RPMI7951 (cell line): Measurements from ENCODE around the gene PDGFB. TPM values are rescaled to one million over a fixed set of nuclear protein-coding genes. Genes with fewer than 3 reads are reported as not detected.

Source experiments
- DNase-seq: peaks from one replicate; pipeline ENCODE4 v3.0.0-alpha.2; 2012; ENCODE audit warnings: low read depth
- total RNA-seq: library from RNA; depleted of rRNA; stranded (reverse); fragments of >200 nt; shearing (Covaris generic); gene quantifications from 2 replicates; pipeline ENCODE4 v1.2.3, GENCODE V29; 2014

The PDGFB gene
- total RNA-seq, 1 experiment from 2014 or later = 1.7 TPM

DNA sequence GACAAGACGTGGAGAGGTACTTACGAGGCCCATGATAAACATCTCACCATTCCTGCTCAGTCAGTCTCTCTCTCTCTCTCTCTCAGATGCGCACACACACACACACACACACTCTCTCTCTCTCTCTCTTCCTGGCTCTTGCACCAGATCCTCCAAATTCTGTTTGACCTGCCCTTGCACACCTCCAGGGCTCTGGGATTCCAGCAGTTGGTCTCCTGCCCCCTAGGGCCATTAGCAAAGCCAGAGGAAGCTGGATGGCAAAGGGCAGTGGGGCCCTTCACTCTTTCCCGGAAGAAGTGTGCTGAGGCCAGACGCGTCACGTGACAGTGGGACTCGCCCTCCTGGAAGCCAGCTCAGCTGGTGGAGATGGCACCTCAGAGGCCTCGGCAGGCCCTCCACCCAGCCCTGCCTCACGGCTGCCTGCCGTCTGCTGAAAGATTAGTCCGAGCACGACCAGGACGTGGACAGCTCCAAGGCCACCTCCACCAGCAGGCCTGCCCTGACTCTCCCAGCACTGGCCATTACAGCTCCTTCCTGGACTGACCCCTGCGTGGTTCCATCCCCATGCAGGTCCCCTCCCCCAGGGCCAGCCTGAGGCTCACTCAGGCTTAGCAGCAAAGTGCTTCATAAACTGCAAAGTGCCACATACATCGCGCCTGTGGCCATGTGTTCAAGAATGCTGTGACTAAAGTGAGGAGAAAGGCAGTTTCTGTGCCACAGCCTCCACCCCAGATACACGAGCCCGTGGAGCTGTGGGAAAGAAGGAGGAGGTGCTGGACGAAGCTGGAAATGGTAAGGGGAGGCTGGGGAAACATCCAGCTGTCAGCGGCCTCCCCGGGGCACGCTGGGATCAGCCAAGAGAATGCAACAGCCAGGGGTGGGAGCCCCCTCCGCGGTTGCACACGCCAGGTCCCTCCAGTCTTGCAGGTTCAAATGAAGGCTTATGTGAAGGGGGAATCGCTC lies 3.7 kb downstream of the PDGFB start:
- DNase-seq = peak; percentile 24

DNA sequence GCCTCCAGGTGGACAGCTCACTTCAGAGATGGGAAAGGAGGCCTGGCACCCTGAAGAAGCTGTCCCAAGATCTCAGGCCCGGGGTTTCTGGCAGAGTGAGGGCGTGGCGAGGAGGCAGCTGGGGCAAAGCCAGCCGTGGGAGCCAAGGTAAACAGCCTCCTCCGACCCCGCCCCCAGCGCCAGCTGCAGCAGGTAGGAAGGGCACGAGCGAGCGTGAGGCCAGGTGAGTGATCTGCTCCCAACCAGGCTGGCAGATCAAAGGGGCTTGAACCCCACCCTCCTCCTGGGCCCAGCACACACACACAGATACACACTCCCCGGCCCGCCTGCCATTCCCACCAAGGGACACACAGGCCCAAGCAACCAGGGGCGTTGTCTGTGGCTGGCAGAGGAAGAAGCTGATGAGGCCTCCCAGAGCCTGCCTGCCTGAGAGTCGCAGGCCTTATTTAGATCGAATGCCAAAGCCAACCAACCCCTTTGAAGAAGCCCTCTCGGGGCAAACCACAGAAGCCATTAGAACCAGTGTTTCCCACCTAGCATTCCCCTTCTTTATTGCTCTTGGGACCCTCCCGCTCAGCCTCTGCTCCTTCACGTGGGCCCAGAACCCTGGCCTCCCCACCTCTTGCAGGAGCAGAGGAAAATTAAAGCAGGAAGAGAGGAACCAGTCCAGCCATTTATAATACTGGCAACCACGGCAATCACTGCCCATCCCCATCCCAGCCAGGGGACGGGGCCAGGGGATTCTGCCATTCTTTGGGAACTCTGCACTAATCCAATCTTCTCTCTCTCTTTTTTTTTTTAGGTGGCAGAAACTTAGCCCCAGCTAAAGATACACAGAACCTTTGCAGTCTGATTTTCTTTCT lies 5.0 kb downstream of the PDGFB start:
- DNase-seq = no peak

DNA sequence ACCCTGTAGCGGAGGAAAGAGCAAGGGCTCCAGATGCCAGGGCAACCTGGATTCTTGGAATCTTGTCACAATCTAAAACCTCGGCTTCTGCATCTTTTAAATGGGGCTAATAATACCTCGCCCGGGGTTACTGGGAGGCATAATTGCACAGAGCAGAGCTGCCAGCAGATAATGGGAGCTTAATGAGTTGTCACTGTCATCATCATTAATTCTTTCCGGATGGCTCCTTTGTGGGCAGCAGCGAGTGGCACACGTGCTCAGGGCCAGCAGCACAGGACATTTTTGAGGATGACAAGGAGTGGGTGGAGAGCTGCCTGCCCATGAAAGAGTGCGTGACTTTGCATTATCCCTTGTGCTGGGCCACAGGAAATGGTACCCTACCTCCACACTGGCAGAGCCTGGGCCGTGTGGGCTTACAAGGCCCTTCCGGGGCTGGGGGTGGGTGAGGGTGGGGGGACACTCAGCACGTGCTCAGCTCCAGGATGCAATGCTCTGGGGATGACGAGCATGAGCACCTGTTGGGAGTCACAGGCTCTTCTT lies 5.7 kb downstream of the PDGFB start:
- no peak for DNase-seq

DNA sequence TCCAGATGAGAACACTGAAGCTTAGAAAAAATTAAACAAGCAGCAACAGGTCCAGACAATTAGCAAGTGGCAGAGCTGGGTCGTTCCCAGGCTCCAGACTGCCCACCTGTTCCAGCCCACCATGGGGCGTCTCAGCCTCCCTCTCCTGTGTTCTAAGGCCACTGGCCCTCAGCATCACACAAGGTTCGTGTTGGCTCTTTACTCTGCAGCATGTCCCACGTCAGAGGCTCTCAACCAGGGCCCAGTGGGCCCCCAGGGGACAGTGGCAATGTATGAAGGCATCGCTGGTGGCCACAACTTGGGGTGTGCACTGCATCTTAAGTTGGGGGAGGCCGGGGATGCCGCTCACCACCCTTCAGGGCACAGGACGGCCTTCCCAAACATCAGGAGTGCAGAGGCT lies 6.2 kb downstream of the PDGFB start:
- DNase-seq = no peak

DNA sequence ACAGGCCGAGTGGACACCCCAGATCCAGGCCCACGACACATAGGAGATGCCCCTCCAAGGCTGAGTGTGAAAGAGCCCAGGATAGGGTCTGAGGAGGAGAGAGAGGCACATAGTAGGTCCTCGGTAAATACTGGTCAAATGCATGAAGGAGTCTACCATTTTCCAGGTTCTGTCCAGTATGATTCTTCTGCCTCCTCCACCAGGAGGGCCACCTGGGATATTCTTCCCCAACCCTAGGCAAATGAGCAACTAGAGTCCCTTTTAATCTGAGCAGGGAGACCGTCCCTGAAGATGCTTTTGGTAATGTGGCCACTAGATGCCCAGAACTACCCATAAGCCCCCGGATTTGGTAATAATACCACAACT lies 6.7 kb downstream of the PDGFB start:
- DNase-seq = no peak

DNA sequence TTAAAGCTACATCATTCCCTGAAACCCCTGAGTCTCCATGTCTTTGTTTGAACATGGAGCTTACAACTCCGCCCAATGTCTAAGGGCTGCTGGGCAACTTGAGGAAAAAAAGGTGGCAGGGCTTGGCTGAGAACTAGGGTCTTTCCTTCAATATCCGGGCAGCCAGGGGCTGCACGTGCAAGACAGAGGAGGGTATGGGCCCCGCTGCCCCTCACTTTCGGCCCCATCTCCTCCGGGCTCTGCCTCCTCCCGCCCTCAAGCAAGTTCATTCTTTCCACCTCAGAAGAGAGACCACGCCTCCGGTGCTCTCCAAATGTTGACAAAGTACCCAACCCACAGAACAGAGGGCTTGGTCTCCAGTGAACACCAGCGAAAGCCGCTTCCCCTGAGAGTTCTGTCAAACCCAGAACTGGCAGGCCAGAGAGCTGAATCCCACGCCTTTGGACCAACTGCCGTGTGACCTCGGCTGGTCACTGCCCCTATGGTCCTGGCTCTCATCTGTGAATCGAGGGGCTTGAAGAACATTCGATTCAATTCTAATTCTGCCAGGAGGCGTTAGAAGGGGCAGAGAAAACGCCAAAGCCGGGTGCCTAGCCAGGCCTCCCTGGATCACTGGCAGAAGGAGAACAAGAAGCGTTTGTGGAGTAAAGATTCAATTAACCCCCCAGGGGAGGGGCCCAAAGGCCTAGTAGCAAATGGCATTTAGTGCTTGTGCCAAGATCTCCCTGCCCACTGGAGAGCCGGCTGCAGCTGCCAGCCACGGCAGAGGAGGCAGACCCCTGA lies 7.3 kb downstream of the PDGFB start:
- DNase-seq = no peak

DNA sequence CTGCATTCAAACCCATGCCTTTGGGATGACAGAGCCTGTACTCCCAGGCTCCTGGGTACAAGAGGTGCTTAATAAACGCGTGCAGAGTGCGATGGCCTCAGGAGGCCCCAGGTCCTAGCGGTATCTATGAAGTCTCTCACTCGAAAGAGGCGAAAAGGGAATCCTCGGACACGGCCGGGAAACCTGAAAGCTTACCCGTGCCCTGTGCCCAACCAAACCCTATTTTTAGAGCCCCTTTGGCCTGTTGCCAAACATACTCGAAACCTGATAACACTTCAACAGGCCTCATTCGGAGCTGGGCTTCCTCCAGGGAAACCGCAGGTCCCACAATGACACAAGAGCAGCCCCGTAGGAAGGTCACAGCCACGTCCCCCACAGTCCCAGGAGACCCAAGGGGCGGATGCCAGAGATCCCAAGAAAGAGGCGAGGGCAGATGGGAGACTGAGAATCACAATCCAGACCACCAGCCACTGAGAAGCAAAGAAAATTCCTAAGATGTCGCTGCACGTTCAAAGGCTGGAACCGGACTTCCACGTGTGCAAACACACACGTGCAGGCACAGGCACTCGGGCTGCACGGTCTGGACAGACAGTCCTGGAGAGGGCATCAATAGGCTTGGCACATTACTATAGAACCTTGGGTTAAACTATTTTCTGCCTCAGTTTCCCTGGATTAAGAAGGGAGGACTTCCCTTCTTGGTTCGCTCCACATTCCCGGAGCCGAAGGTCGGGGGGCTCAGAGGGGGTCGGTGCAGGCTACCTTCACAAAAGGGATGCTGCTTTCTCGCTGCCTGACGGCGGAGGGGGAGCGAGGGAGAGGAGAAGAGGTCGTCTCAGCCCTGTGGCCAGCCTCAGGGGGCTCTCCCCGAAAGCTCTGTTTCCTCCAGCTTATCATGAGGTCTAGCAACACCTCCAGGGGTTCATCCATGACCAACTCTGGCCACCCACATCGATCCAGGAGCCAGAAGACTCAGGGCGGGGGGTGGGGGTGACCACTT lies 8.2 kb downstream of the PDGFB start:
- DNase-seq = peak; percentile 85

DNA sequence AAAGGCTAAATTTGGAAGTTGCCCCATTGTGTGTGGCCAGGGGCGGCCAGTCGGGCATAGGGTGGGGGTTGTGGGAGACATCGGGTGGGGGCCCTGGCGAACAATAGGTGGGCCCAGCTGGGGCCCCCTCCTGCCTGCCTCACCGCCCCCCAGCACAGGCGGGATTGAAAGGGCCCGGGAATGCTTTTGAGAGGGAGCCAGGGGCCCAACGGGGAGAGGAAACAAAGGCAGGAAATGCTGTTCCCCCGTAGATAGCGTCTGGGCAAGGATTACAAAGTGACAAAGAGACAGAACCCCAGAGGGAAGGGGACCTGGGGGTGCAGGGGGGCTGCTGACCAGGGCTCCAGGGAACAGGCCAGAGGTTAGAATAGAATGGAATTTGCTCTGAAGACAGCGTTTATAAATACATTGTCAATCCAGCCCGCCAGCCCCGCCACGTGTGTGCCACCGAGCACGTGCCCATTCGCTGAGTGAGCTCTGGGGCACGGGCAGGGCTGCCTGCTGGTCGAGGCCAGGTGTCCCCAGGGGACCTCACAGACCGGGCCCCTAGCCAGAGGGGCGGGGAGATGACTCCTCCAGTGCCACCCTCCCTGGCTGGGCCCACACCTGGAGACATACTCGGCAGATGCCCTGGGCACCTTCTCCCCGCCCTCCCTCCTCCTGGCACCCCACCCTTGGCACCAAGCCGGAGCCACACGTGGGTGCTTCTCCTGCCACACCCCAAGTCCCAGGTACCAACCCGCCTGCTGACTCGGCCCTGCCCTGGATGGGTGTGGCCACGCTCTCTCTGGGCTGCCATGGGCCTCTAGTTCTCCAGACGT lies 9.7 kb downstream of the PDGFB start:
- DNase-seq = no peak

DNA sequence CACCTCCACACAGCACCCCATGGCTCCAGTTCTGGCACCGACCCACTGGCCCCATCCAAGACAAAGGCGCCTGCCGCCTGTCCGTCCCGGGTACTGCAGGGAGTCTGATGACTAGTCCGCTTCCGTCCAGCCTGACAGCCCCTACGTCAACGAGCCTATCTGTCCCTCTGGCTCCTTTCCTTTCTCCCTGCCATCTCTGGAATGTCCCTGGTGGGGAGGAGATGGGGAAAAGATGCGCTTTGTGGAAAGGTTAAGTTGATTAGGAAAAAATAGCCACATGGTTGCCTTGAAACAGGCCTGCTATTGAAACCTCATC lies 10.4 kb downstream of the PDGFB start:
- peak; percentile 73 for DNase-seq

DNA sequence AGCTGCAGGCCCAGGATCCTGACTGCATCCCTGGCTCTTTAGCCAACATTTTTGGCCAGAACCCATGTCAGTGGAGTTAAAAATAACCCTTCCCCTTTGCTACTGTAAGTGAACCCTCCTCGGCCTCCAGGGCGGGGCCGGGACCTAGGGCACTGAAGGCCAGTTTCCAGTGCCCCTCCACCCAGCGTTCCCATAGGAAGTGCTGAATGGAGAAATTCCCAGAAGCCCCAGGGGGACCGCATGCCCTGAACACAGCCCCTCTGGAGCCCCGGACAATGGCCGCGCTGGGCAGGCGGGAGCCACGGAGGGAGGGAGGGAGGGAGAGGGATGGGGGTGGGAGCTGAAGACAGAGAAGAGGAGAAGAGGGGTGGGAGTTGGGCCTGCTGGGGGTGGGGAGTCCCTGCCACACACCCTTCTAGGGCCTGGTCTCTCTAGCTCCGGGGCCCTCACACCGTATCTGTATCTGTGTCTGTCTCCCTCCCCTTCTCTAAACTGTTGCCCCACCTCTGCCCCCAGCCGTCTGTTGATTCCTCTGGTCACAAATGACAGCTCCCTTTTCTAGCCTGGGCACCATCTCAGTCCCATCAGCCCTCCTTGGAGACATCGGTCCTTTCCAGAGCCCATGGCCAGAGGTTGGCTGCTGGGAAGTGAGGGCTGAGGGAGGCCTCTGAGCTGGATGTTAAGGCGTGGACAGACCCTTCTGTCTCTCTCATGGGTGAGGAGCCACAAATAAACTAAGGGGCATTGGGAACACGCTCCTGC lies 10.9 kb downstream of the PDGFB start:
- DNase-seq = no peak

DNA sequence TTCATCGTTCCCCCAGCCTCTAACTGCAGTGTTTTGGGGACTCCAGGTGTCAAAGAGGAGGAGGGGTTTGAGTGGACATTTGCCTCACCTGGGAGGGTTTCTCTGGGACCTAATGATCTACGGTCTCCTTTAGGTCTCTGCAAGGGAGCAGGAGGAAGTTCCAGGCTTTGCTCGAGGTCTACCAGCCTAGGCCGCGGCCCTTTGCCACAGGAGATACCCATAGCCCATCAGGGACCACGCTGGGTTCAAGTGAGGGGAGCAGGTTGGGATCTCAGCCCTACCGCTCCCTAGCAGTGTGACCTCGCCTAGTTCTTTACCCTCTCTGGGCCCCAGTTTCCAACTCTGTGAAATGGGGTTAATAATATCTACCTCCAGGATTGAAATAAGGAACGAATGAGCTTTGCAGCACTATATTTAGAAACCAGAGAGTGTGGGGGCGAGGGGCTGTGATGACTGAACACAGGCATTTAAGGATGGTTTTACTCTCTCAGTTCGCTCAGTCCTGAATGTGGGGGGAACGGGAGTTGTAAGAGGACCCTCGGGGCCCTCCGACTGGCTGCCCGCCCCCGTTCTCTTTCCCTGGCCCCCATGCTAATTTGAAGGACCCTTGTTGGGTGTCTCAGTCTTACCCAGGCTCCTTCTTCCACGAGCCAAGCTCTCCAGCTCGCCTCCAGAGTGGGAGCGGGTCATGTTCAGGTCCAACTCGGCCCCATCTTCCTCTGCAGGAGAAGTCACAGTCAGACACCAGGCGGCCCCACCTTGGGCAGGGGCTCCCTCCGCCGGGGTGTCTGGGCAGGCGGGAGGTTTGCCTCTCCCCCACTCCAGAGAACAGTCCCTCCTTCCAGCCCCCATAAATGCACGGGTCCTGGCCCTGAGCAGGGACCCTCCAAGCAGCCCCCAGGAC lies 11.7 kb downstream of the PDGFB start:
- no peak for DNase-seq

DNA sequence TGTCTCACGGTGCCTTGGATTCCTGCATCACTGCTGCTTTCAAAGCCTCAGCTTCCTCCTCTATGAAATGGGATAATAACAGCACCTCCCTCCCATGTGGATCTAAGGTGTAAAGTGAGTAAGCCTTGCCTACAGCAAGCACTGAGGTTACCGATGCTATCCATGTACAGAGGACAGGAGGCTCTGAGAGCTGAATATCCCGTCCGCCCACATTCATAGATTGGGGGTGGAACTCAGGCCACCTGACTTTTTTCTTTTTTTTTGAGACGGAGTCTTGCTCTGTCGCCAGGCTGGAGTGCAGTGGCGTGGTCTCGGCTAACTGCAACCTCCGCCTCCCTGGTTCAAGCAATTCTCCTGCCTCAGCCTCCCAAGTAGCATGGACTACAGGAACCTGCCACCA lies 12.5 kb downstream of the PDGFB start:
- no peak for DNase-seq

DNA sequence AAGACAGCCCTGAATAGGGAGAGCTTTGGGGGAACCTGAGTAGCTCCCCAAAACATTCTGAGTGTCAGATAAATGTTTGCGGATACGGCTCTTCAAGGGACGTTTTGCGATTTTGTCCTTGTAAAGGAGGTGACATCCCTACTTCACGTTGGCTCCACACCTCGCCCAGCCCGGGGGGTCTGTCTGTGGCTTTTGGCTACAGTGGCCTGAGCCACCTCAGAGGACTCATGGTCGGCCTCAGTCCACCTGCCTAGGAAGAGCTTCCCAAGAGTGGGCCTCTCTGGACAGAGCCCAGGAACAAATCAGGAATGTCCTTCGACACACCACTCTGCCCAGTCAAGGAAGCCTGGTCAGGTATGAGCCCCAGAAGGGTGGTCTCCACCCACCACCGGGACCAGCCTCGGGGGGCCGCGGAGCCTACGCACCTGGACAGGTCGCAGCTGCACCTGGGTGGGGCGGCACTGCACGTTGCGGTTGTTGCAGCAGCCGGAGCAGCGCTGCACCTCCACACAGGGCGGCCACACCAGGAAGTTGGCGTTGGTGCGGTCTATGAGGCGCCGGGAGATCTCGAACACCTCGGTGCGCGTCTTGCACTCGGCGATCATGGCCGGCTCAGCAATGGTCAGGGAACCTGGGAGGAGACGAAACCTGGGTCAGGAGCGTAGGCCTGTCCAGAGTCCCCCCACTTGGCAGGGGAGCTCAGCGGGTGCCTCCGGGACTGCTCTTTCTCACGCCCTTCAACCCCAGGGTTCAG lies 13.4 kb downstream of the PDGFB start:
- DNase-seq = no peak

DNA sequence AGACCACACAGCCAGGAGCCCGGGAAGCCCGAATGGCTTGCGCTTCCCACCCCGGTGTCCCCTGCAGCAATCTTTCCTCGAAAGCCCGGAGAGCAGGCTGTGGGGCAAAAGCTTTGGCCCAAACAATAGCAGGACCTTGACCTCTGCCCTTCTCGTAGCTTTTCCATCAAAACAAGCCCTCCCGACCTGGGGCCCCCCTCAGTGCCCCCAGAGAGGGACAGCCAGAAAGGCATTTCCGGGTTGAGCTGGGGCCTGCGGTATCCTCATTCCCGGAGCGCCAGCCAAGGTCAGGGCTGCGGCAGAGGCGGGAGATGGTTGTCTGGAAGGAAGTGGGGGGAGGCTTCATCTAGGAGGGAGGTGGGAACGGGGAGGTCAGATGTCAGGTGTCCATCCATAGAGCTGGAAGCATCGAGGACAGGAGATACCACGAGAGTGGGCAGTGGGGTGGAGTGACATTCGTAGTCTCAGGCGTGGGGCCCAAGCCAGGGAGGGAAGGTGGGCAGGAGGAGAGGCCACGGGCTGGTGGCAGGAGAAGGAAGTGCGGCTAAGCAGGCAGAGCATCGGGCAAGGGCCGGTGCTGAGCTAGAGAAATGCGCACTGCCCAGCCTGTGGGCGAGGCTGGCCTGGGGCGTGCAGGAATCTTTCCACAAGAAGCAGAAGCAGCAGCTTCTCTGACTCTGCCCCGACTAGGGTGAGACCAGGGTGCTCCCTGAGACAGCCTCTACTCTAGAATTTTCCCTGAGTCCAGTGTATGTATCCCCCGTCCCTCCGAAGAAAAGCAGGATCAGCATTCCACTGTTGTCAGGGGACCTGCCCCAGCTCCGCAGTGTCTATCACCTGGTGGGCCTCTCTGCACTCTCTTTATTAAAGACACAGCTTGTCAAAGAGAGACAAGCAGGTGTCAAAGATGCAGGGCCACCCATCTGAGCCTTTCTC lies 14.3 kb downstream of the PDGFB start:
- DNase-seq = no peak

DNA sequence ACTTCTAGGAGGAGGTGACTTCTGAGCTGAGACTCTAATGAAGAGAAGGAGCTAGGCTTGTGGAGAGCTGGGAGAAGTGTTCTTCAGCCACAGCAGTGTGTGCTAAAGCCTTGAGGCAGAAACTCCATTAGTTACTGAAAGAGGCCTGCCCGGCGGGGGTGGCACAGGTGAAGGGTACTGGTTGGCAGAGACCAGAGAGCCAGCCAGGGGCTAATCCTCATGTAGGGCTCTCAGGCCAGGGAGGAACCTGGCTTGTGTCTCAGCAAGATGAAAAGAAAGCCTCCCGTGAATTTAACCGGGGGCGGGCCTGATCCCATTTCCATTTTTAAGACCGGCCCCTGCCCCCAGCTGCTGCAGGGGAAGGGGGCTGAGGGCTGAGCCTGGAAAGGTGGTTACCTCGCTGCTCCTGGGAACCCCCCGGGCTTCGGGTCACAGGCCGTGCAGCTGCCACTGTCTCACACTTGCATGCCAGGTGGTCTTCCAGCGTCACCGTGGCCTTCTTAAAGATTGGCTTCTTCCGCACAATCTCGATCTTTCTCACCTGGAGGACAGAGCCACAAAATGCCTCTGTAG lies 15.0 kb downstream of the PDGFB start:
- DNase-seq = no peak

DNA sequence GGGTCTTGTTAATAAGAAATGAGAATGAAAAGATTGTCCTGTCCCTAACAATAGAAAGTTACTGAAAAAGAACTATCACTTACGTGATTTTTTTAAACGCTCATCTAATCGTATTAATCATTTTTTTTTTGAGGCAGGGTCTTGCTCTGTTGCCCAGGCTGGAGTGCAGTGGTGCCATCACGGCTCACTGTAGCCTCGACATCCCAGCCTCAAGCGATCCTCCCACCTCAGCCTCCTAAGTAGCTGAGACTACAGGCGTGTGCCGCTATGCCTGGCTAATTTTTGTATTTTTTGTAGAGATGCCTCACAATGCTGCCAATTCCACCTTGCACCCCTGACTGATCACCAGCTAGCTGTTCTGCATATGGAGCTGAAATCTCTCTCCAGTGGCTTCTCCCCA lies 15.7 kb downstream of the PDGFB start:
- DNase-seq = no peak
